HG03060 (cell line): ENCODE data around the gene WNT3.
"Not testable (repeated sequence)": the region's sequence is repeated elsewhere in the genome, so short reads cannot be mapped to it uniquely, and the experiment has no call there.

Source experiments
- ATAC-seq: cut with Tn5 transposase; IDR thresholded peaks from one replicate; pipeline ENCODE4 v1.9.1; 2021; ENCODE audit warnings: low read depth, moderate number of reproducible peaks; ENCODE audit not compliant: unreplicated experiment

The WNT3 gene, protein sequence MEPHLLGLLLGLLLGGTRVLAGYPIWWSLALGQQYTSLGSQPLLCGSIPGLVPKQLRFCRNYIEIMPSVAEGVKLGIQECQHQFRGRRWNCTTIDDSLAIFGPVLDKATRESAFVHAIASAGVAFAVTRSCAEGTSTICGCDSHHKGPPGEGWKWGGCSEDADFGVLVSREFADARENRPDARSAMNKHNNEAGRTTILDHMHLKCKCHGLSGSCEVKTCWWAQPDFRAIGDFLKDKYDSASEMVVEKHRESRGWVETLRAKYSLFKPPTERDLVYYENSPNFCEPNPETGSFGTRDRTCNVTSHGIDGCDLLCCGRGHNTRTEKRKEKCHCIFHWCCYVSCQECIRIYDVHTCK

DNA sequence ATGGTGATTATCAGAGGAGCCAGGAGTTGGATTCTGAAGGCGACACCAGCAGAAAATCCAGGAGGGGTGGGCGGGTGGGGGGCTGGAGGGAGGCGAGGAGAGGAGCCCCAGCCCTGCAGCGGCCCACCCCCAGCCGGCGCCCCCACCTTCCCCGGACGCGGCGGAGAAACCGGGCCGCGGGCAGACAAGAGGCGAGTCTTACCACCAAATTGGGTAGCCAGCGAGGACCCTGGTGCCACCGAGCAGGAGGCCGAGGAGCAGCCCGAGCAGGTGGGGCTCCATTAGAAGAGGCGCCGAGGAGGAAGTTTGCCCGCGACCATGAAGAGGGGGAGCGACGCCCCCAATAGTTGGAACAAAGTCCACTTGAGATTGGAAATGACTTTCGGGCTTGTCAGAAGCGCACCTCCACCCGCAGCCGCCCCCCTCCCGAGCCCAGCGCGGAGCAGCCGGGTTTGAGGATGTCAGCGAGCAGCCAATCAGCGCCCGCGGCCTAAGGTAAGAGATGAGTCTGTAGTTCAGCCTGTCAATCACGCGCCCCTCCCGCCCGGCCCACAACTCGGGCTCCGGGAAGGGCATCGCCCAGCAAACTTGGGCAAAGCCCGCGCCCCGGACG is at the start of gene WNT3:
Gene WNT3, minus strand, starts transcription at position 377 of the 613 bp plus-strand sequence. Its CDS starts 95 bp downstream, at position 282.
- no peak for ATAC-seq

DNA sequence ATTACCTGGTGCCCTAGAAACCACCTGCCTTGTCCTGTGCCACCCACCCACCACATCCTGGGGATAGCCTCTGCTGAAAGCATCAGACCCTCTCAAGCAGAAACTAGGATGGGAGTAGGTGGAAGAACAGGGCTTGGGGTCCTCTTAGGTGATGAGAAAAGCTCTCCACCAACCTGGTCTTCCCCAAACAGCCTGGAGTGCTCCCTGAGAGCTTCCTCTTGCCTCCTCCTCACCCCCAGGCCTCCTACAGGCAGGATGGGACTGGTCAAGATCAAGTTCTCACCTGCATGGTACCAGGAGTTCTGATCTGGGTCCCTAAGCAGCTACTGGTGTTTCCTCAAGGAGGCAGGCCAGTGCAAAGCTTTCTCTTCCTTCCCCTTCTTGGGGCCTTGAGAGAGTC is 48.3 kb upstream of the WNT3 start:
- no peak for ATAC-seq

DNA sequence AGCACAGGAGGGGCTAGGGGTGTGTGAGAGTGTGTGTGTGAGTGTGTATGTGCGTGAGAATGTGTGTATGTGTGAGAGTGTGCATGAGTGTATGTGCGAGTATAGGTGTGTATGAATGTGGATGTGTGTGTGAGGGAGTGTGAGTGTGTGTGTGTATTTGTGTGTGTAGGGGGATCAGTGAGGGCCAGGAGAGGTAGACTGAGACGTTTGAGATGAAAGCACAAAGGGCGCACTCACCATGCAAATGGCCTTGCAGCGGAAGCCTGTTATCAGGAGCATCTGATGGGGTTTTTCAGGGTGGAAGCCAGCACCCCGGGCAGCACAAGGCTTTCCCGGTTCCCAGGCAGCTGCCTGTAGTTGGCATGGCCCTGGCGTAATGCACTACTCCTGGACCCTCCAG is 47.8 kb upstream of the WNT3 start:
- ATAC-seq: no peak

- ATAC-seq: no peak
These were observed 46.6 kb upstream of the WNT3 start for GRCh38 chr17:46865100-46865499.

GRCh38 chr17:46863383-46864121 is 45.1 kb upstream of the WNT3 start:
- ATAC-seq: no peak

- no peak for ATAC-seq
These were observed 44.5 kb upstream of the WNT3 start for GRCh38 chr17:46862949-46863348.

- ATAC-seq: no peak
These were observed 41.5 kb upstream of the WNT3 start for GRCh38 chr17:46859996-46860395.

GRCh38 chr17:46857600-46857999 is 39.1 kb upstream of the WNT3 start:
- no peak for ATAC-seq

DNA sequence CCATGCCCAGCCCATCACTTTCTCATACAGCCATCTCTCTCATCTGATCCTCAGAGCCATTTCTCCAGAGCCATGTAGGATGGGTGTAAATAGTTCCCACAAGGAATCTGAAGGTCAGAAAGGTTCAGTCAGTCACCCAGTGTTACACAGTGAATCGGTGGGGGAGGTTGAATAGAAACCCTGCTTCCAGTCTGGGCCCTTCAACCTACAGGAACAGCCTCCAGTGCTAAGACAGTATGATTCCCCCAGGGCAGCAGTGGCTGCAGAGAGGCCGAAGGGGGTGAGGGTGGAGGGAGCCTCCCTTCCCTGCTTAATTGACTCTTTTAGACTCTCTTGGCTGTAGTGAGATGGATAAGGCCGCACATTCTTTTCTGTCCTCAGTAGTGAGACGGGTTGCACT is 36.5 kb upstream of the WNT3 start:
- no peak for ATAC-seq

DNA sequence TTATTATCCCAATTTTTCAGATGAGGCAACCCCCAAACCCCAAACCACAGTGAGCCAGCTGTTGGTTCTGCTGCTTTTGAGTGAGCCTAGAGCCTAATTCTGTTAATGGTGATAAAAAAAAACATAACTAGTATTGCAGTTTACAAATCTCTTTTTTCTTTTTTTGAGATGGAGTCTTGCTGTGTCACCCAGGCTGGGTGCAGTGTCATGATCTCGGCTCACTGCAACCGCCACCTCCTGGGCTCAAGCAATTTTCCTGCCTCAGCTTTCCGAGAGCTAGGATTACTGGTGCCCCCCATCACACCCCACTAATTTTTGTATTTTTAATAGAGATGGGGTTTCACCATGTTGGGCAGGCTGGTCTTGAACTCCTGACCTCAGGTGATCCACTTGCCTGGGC is 36.0 kb upstream of the WNT3 start:
- ATAC-seq: no peak

DNA sequence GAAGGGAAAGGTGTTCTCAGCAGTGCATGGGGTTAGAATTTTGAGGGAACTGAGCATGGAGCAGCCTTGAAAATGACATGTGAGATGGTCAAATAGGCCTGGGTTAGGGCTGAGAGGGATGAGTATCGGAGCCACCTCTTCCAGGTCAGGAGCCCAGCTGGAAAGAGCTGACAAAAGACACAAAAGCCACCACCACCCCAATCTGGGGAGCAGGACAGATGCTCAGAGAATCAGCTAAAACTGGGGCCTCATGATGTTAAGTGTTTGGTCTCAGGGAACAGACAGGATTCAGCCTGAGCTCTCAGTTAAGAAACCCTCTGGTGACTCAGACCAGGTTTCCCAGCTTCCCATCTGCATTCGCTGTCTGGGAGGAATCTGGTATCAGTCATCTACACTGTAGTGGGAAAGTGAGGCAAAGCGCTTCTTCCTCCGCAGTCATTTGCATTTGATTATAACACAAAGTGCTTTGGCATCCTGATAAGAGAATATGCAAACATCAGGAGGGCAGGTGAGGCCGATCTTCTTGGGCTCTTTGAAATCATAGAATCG is 35.5 kb upstream of the WNT3 start:
- no peak for ATAC-seq

- no peak for ATAC-seq
These were observed 32.7 kb upstream of the WNT3 start, which contains the start of gene WNT9B for GRCh38 chr17:46851029-46851741. TSS of gene WNT9B (plus strand) at chr17:46851583. CDS start at chr17:46851639, 56 bp downstream.

DNA sequence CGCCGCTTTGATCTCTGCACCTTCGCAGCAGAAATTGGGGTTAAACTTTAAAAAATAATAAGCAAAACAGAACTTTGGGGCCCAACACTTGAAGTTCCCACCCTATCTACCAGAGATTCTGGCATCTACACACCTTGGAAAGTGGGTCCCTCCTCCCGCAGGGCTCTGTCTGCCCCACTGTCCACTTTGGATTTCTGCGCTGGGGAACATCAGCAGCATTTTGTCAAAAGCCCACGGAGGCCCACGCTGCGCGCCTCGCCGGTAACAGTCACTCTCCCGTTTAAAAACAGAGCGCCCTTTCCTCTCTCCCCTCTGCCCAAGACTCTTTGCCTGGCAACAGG is 32.2 kb upstream of the WNT3 start:
- no peak for ATAC-seq

- no peak for ATAC-seq
These were observed 30.0 kb upstream of the WNT3 start for GRCh38 chr17:46848534-46848933.

- no peak for ATAC-seq
These were observed 29.0 kb upstream of the WNT3 start for GRCh38 chr17:46847204-46848191.

DNA sequence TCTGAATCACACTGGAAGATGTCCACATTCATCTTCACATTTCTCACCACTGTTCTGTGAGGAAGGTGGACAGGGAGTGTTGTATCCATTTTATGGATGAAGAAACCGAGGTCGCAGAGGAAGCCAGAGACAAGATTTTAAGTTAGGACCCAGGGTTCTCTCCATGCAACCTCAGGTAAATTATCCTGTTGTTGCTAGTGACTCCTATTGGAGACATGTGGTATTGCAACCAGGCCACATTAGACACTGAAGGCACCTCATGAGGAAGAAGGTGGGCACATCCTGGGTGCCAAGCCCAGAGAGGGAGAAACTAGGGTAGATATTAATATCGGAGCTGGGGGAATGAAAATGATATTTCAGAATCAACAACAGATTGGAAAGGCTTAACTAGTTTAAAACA is 24.3 kb upstream of the WNT3 start:
- ATAC-seq: no peak

GRCh38 chr17:46841561-46842379 is 23.3 kb upstream of the WNT3 start:
- ATAC-seq: no peak

- ATAC-seq: not testable (repeated sequence)
These were observed 22.1 kb upstream of the WNT3 start for GRCh38 chr17:46840596-46840995.

DNA sequence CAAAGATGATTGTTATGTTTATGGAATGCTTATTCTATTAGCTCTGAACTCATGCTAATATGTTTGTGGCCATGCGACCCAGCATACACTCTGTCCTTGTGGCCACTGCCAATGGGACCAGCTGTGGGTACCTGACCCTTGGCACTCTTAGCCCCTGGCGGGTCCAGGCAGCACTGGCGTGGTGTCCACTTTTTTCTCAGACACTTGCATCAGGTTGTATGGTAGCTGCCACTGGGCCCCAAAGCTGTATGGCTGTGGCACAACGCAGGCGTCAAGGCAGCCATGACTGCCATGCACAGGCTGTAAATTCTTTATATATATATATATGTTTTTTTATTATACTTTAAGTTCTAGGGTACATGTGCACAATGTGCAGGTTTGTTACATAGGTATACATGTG is 20.7 kb upstream of the WNT3 start:
- no peak for ATAC-seq
